Fibroblast of villous mesenchyme (primary cell): ENCODE data around the gene OCA2. TPM values are rescaled to one million over a fixed set of nuclear protein-coding genes. Genes with fewer than 3 reads are reported as not detected.
A peak's percentile ranks its signal among the peaks of the same experiment; 100 is the strongest.

Source experiments
- DNase-seq: peaks from one replicate; pipeline ENCODE4 v3.0.0-alpha.2; 2010; ENCODE audit warnings: low read depth
- H3K4me3 ChIP-seq: 2 replicates; pipeline ENCODE4 v1.5.1; 2011; ENCODE audit warnings: low read depth, mild to moderate bottlenecking, low read length
- total RNA-seq: library from RNA; depleted of rRNA; stranded (reverse); fragments of >200 nt; gene quantifications from 2 replicates; pipeline ENCODE4 v1.2.3, GENCODE V29; 2012
- TF ChIP-seq, protein P1 (sequence below): IDR thresholded peaks from 2 replicates; pipeline ENCODE4 v1.5.1; 2012; ENCODE audit warnings: low read depth, mild to moderate bottlenecking, low read length; ENCODE audit not compliant: insufficient read depth

Gene OCA2
- total RNA-seq, 1 donor = not detected

DNA sequence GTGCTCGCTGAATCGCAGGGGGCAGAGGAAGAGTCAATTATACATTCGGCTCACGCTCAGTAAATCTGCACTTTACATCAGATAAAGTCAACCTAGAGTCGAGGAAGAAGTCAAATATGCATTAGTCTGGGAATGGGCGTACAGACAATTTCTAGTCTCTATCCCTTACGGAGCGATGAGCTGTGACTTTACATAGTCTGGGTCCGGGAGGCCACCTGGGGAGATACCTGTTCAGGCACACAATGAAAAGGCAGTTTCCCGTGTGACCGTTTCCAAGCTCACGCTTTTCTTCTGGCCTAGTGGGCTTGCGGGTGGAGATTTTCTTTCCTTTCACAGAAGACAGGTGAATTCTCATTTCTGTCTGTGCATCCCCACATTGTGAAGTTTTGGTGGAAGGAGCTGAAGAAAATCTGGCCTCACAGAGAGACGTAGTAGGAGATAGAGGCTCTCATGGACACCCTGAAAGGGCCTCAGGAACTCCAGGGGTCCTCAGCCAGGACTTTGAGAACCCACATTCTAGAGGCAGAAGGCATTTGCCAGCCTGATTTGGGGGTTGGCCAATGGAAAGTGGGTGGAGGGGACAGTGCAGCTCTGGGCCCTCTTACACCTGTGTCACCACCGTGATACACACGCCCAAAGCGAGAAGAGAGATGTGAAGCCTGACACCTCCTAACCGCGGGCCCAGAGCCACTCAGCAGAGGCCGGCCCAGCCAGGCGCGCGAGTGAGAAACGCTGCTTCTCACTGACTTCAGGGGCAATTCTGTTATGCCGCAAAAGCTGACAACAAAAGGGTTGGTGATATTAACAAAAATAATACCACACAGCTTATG is 10.7 kb upstream of the OCA2 start:
- TF ChIP-seq, protein P1, sequence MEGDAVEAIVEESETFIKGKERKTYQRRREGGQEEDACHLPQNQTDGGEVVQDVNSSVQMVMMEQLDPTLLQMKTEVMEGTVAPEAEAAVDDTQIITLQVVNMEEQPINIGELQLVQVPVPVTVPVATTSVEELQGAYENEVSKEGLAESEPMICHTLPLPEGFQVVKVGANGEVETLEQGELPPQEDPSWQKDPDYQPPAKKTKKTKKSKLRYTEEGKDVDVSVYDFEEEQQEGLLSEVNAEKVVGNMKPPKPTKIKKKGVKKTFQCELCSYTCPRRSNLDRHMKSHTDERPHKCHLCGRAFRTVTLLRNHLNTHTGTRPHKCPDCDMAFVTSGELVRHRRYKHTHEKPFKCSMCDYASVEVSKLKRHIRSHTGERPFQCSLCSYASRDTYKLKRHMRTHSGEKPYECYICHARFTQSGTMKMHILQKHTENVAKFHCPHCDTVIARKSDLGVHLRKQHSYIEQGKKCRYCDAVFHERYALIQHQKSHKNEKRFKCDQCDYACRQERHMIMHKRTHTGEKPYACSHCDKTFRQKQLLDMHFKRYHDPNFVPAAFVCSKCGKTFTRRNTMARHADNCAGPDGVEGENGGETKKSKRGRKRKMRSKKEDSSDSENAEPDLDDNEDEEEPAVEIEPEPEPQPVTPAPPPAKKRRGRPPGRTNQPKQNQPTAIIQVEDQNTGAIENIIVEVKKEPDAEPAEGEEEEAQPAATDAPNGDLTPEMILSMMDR = no peak
- DNase-seq = no peak

DNA sequence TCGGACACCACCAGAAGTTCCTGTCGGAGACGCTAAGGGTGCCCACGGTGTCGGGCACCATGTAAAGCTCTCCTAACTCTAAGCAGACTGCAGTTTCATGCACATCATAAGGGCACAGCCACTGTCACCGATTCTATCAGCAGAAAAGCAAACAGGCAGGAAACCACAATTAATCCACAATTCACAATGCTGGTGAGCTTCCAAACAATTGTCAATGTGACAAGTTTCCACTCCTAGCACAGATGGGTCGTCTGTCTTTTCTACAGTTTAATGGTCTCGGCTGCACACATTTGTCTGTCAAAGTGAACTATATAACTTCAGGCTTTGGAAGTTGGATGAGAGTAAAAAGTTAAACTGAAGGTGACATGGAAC is 8.8 kb upstream of the OCA2 start:
- TF ChIP-seq, protein P1 = no peak
- no peak for DNase-seq

More for the DNA sequence above, 10.7 kb upstream of the OCA2 start:
- no peak overlapping the region for H3K4me3 ChIP-seq

DNA sequence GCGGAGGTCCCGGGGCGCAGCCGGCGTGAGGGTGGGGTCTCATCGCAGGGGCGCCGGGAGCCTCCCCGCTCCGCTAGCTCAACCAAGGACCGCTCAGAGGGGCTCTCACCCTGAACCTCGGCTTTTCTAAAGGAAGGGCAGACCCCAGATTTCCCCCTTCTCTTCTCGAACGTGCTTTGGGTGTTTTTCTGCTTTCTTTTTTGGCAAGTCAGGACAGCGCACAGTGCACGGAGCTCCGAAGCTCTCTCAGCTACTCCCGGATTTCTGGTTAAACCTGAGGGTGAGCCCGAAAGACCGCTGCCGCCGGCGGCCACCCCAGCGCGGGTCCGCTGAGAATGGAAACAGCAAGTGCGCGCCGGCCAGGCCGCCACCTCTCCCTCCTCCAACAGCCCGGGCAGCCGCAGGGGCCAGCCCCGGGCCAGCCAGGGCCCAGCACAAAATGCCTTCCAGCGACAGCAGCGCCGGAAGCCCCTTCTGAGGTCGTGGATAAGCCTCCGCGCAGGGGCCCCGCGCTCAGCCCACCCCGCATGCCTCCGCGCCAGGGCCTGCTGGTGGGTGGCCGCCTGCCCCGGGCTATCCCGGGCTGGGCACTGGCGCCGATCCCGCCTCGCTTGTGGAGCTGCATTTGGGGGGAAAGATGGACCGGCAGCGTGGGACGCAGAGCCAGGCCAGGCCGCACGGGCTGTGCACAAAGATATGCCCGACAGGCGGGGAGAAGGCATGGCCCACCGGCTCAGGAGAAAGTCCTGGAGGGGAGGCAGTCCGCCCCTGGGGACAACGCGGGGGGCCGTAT is 8.2 kb upstream of the OCA2 start:
- TF ChIP-seq, protein P1 = no peak
- peak; percentile 34 for DNase-seq
- peak overlapping the region; percentile 56 for H3K4me3 ChIP-seq

More for the DNA sequence above, 8.8 kb upstream of the OCA2 start:
- no peak overlapping the region for H3K4me3 ChIP-seq

DNA sequence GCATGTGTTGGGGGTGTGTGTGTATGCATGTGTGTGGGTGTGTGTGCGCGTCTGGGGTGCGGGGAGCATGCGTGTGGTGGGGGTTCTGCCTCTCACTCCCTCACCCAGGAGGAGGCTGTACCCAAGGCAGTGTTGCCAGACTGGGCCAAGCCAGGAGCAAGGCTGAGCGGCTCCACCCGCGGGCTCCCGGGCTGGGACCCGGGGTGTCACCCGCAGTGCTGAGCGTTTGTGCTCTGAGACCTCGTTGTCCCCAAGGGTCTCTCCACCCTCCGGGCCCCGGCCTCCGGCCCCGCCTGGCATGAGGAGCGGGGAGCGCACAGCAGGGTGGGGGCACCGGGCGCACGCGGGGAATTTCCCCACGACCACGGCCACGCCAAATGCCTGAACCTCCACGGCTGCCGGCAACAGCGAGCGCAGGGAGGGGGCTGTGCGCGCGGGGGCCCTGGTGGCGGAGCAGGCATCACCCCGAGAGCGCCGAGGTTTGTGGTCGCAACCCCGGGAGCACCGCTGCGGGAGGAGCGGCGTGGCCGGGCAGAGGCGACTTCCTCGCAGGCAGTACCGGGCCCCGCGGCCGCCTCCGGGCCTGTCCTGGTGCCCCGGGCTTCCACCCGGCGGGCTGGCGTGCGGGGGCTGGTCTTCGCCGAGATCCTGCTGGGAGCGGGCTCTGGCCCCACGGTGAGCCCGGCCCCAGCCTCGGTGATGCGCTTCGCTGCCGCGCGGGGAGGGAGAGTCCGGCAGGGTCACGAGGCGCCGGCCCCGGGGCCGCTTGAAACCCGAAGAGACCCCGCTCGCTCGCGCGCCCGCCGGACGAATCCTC is 7.4 kb upstream of the OCA2 start:
- TF ChIP-seq, protein P1 = no peak
- DNase-seq = peak; percentile 5
- H3K4me3 ChIP-seq = peak overlapping the region; percentile 56

DNA sequence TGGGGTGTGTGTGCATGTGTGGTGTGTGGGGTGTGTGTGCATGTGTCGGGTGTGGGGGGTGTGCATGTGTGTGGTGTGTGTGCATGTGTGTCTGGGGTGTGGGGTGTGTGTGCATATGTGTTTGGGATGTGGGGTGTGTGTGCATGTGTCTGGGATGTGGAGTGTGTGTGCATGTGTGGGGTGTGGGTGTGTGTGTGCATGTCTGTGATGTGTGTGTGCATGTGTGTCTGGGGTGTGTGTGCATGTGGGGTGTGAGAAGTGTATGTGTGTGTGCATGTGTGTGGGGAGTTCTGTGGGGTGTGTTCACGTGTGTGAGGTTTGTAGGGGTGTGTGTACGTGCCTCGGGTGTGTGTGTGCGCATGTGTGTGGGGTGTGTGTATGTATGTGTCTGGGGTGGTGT is 6.7 kb upstream of the OCA2 start:
- no peak for DNase-seq
- TF ChIP-seq, protein P1 = no peak

DNA sequence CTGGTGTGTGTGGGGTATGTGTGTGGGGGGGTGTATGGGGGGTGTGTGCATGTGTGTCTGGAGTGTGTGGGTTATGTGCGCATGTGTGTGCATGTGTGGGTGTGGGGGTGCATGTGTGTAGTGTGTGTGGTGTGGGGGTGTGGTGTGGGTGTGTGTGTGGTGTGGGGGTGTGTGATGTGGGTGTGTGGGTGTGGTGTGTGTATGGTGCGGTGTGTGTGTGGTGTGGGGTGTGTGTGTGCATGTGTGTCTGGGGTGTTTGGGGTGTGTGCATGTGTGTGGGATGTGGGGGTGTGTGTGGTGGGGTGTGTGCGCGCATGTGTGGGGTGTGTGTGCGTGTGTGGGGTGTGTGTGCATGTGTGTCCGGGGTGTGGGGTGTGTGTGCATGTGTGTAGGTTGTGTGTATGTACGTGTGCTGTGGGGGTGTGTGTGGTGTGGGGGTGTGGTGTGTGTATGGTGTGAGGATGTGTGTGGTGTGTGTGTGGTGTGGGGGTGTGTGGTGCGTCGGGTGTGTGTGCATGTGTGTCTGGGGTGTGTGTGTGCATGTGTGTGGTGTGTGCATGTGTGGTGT is 6.2 kb upstream of the OCA2 start:
- no peak for DNase-seq
- no peak overlapping the region for H3K4me3 ChIP-seq
- TF ChIP-seq, protein P1 = no peak

More for the DNA sequence above, 6.7 kb upstream of the OCA2 start:
- H3K4me3 ChIP-seq = no peak overlapping the region
